Stomach (tissue), 9 donors: ENCODE data around the gene FERD3L. TPM values are rescaled to one million over a fixed set of nuclear protein-coding genes. Genes with fewer than 3 reads are reported as not detected.

Source experiments
- DNase-seq, 2 donors: peaks; one replicate each; pipeline versions ENCODE4 v3.0.0 to v3.0.0-alpha.2; 2013 to 2019
- H3K27ac ChIP-seq, 5 donors: fragments of 200-600 bp in 4 of 5; sonication (generic) in 4 of 5; one replicate each; pipeline ENCODE4 v1.5.1; 2013 to 2019; ENCODE audit warnings: mild to moderate bottlenecking in 1 of 5, moderate library complexity in 1 of 5
- H3K27me3 ChIP-seq, 3 donors: fragments of 200-600 bp; sonication (generic); one replicate each; pipeline ENCODE4 v1.5.1; 2017 to 2019; ENCODE audit warnings: mixed run types in 1 of 3
- H3K36me3 ChIP-seq, 4 donors: fragments of 200-600 bp; sonication (generic); 1 replicate in 3 of 4; 2 replicates in 1 of 4; pipeline ENCODE4 v1.5.1; 2016 to 2019
- H3K4me1 ChIP-seq, 4 donors: fragments of 200-600 bp; sonication (generic); one replicate each; pipeline ENCODE4 v1.5.1; 2016 to 2019
- H3K4me3 ChIP-seq, 4 donors: fragments of 200-600 bp; sonication (generic) in 3 of 4; one replicate each; pipeline ENCODE4 v1.5.1; 2016 to 2019; ENCODE audit warnings: mild to moderate bottlenecking in 1 of 4
- H3K9me3 ChIP-seq, 4 donors: fragments of 200-600 bp; sonication (generic); one replicate each; pipeline ENCODE4 v1.5.1; 2016 to 2019
- EP300 ChIP-seq: sonication (generic); formaldehyde crosslinking; IDR thresholded peaks from one replicate; pipeline ENCODE4 v1.6.1; 2017; ENCODE audit warnings: antibody characterized with exemption
- POLR2A ChIP-seq, 4 donors: fragments of 450-650 bp; IDR thresholded peaks; one replicate each; pipeline ENCODE4 v1.6.1; 2016; ENCODE audit warnings: antibody characterized with exemption in 4 of 4, control low read depth in 2 of 4, mild to moderate bottlenecking in 1 of 4, moderate library complexity in 1 of 4
- POLR2AphosphoS5 ChIP-seq, 3 donors: sonication (generic); formaldehyde crosslinking; IDR thresholded peaks; one replicate each; pipeline ENCODE4 v1.6.1; 2016; ENCODE audit warnings: antibody characterized with exemption in 3 of 3
- WGBS, 5 donors: extraction: QIAGEN DNeasy Blood & Tissue Kit in 3 of 5; methylation state at CpG; one replicate each; pipeline versions ENCODE4 v1.1.5 to v1.1.7; 2013 to 2018; 5-methylcytosine and 5-hydroxymethylcytosine counted together
- intact Hi-C: fragments of 100-400 bp; cut with DNase I; formaldehyde crosslinking; loops from one replicate; pipeline ENCODE4 v1.15.1; 2023; ENCODE audit warnings: low total_unique reads
- polyA plus RNA-seq, 3 donors: library from polyadenylated mRNA; stranded (reverse); fragments of 200-250 nt; gene quantifications; one replicate each; pipeline ENCODE4 v1.2.3, GENCODE V29; 2013
- total RNA-seq, 5 donors: library from RNA; depleted of rRNA; stranded (reverse); fragments of >200 nt; gene quantifications; one replicate each; pipeline versions ENCODE4 v1.1.0 to v1.2.3, GENCODE V29; 2014 to 2016
- TF ChIP-seq, protein P1 (sequence below), 7 experiments: fragments of 450-650 bp in 4 of 7; fragments of 200-600 bp in 3 of 7; sonication (generic) in 3 of 7; IDR thresholded peaks; one replicate each; pipeline ENCODE4 v1.5.1; 2016 to 2019; ENCODE audit warnings: antibody characterized with exemption in 7 of 7, control low read depth in 2 of 7, mild to moderate bottlenecking in 1 of 7
- donor health status: healthy with polysubstance abuse.
- donor health status: Bipolar disorder and iron deficiency.
- donor health status: healthy.

FERD3L gene
- total and polyA plus RNA-seq, 8 donors, result not detected

DNA sequence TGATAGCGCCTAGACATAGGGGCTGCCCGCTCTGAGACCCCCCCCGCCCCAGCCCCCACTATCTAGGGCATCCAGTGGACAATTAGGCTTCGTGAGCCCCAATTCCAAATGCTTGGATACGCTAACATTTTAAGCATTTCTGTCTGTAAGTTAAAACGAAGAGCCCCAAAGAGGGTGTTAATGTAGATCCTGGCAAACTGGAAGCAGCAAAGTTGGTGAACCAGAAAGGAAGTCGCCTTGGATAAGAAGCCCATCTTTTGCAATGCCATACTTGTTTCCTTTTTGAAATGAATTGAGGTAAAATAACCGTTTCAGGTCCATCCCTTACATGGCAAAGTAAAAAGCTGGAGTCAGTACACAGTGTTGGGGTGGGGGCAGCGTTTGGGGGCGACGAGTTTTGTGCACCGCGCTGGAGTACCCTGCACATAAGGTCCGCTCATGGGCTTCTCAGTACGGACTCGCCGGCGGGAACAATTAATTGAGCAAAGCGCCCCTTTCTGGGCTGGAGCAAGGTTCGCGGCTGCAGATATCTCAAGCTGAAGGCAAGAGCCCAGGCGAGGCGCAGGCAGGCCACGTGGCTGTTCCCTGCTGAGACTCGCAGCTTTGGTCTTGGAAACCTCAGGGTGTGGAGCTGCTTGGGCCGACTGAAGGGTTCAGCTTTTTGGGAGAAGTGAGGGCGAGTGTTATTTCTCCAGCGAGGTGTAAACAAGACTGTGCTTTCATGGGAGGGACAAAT is 26.4 kb downstream of the FERD3L start:
- no peaks in the 10 kb centered on the region for H3K9me3 ChIP-seq
- intact Hi-C loops, result no loop called here
- WGBS, 5 donors, result 9 to 33% (median 13%) methylated on average over 15 to 28 of the region's 28 CpGs
- peak overlapping the region in 3 of 4 donors; percentile 63 to 70 (median 67) for H3K4me3 ChIP-seq
- TF ChIP-seq EP300, result no peak
- TF ChIP-seq POLR2AphosphoS5 (IDR thresholded peaks at IDR 0.05), result no peak
- TF ChIP-seq, protein P1, sequence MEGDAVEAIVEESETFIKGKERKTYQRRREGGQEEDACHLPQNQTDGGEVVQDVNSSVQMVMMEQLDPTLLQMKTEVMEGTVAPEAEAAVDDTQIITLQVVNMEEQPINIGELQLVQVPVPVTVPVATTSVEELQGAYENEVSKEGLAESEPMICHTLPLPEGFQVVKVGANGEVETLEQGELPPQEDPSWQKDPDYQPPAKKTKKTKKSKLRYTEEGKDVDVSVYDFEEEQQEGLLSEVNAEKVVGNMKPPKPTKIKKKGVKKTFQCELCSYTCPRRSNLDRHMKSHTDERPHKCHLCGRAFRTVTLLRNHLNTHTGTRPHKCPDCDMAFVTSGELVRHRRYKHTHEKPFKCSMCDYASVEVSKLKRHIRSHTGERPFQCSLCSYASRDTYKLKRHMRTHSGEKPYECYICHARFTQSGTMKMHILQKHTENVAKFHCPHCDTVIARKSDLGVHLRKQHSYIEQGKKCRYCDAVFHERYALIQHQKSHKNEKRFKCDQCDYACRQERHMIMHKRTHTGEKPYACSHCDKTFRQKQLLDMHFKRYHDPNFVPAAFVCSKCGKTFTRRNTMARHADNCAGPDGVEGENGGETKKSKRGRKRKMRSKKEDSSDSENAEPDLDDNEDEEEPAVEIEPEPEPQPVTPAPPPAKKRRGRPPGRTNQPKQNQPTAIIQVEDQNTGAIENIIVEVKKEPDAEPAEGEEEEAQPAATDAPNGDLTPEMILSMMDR (IDR thresholded peaks at IDR 0.05), result no peak
- peaks cover 0 to 79% (median 63%) of the 10 kb centered on the region in 3 donors for H3K27me3 ChIP-seq
- peak in 1 of 2 donors; percentile 28 for DNase-seq
- H3K27ac ChIP-seq, result peak overlapping the region in 1 of 5 donors; percentile 84
- no peaks in the 10 kb centered on the region for H3K36me3 ChIP-seq
- H3K4me1 ChIP-seq, result peaks cover 11 to 38% (median 27%) of the 10 kb centered on the region in 4 donors

DNA sequence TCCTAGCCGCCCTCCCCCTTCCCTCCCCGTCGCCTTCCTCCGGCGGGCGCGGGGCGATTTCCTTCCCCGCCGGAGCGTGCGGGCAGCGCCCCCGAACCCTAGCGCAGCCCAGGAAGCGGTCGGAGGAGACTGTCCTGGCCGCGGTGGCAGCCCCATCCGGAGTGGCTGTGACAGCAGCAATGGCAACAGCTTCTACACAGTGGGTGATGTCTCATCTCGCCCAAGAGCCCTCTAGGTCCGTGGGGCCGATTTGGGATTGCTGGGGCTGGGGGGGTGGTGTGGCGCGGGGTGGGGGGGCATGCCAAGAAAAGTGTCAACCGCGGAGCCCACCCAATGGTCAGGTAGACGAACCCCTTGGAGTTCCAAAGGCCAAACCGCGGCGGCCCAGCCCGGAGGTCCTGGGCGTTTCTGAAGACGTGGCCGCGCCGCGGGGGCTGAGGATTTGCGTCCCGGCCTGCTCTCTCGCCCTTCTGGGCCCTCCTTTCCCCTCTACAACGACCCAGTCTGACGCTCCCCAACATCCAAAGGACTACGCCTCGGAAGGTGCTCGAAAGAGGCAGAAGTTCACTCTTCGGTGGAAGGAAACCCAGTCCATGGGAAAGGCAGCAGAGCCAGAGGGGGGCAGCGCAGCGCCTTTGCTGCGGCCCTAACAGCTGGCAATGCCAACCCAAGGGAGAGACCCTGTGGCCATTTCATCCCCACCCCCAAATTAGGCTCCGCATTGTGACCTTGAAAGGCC is 27.2 kb downstream of the FERD3L start:
- intact Hi-C loops, result no loop called here

DNA sequence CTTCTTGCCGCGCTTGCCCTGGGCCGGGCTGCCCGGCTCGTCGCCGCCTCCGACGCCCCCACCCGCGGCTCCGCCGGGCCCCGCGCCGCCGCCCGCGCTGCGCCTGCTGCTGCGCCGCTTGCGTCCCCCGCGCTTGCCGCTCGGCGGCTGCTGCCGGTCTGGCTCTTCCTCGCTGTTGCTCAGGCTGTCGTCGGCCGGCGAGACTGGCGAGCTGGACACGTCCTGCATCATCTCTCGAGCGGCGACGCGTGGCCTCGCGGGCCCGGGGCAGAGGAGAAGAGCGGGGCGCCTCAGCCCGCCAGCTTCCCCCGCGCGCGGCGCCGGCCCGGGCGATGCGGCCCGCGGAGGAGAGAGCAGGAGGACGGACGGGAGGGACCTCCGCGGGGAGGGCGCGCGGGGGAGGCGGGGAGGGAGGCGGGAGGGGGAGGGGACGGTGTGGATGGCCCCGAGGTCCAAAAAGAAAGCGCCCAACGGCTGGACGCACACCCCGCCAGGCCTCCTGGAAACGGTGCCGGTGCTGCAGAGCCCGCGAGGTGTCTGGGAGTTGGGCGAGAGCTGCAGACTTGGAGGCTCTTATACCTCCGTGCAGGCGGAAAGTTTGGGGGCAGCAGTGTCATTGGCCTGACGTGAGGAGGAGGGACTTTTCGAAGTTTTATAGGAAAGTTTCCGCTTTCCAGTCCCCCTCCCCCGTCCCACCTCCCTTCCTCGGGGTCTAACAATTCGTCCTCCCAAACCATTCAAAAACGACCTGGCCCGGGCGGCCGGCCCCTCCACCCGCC is 27.9 kb downstream of the FERD3L start, which contains the start of gene TWIST1:
Gene TWIST1, minus strand, starts transcription at position 546 of the 779 bp plus-strand sequence. Its CDS starts 315 bp downstream, at position 231.
- TF ChIP-seq EP300 (no peak), POLR2AphosphoS5 (IDR thresholded peaks at IDR 0.05) (no peak), POLR2A (IDR thresholded peaks at IDR 0.05) (no peak)
- TF ChIP-seq, protein P1 (IDR thresholded peaks at IDR 0.05), result no peak
- Histone ChIP-seq H3K36me3 (no peaks in the 10 kb centered on the region), H3K27me3 (peaks cover 6 to 95% (median 75%) of the 10 kb centered on the region in 3 donors), H3K9me3 (no peaks in the 10 kb centered on the region), H3K4me3 (peak within 1 kb of the TSS; percentile 58 to 70 (median 65)), H3K27ac (peak within 1 kb of the TSS; percentile 26 to 84 (median 55)), H3K4me1 (peaks cover 11 to 42% (median 29%) of the 10 kb centered on the region in 4 donors)
- intact Hi-C loops, result no loop called here
- 0 to 3% (median 1%) methylated on average over 20 to 91 of the region's 91 CpGs for WGBS, 5 donors
- peak in 1 of 2 donors; percentile 87 for DNase-seq

More for the DNA sequence above, 27.2 kb downstream of the FERD3L start:
- no peak for TF ChIP-seq POLR2AphosphoS5 (IDR thresholded peaks at IDR 0.05)
- TF ChIP-seq POLR2A (IDR thresholded peaks at IDR 0.05), result no peak
- TF ChIP-seq, protein P1 (IDR thresholded peaks at IDR 0.05), result no peak
- TF ChIP-seq EP300, result no peak
- Histone ChIP-seq H3K4me1 (peaks cover 11 to 38% (median 27%) of the 10 kb centered on the region in 4 donors), H3K4me3 (peak overlapping the region; percentile 58 to 70 (median 65)), H3K36me3 (no peaks in the 10 kb centered on the region), H3K27ac (peak overlapping the region in 4 of 5 donors; percentile 26 to 84 (median 64)), H3K27me3 (peaks cover 0 to 87% (median 68%) of the 10 kb centered on the region in 3 donors), H3K9me3 (no peaks in the 10 kb centered on the region)
- 2 to 6% (median 6%) methylated on average over 21 to 51 of the region's 51 CpGs for WGBS, 5 donors
- DNase-seq, result peak in 1 of 2 donors; percentile 30
